ENCODE results near the gene INTS3.

Gene INTS3, protein sequence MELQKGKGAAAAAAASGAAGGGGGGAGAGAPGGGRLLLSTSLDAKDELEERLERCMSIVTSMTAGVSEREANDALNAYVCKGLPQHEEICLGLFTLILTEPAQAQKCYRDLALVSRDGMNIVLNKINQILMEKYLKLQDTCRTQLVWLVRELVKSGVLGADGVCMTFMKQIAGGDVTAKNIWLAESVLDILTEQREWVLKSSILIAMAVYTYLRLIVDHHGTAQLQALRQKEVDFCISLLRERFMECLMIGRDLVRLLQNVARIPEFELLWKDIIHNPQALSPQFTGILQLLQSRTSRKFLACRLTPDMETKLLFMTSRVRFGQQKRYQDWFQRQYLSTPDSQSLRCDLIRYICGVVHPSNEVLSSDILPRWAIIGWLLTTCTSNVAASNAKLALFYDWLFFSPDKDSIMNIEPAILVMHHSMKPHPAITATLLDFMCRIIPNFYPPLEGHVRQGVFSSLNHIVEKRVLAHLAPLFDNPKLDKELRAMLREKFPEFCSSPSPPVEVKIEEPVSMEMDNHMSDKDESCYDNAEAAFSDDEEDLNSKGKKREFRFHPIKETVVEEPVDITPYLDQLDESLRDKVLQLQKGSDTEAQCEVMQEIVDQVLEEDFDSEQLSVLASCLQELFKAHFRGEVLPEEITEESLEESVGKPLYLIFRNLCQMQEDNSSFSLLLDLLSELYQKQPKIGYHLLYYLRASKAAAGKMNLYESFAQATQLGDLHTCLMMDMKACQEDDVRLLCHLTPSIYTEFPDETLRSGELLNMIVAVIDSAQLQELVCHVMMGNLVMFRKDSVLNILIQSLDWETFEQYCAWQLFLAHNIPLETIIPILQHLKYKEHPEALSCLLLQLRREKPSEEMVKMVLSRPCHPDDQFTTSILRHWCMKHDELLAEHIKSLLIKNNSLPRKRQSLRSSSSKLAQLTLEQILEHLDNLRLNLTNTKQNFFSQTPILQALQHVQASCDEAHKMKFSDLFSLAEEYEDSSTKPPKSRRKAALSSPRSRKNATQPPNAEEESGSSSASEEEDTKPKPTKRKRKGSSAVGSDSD

DNA sequence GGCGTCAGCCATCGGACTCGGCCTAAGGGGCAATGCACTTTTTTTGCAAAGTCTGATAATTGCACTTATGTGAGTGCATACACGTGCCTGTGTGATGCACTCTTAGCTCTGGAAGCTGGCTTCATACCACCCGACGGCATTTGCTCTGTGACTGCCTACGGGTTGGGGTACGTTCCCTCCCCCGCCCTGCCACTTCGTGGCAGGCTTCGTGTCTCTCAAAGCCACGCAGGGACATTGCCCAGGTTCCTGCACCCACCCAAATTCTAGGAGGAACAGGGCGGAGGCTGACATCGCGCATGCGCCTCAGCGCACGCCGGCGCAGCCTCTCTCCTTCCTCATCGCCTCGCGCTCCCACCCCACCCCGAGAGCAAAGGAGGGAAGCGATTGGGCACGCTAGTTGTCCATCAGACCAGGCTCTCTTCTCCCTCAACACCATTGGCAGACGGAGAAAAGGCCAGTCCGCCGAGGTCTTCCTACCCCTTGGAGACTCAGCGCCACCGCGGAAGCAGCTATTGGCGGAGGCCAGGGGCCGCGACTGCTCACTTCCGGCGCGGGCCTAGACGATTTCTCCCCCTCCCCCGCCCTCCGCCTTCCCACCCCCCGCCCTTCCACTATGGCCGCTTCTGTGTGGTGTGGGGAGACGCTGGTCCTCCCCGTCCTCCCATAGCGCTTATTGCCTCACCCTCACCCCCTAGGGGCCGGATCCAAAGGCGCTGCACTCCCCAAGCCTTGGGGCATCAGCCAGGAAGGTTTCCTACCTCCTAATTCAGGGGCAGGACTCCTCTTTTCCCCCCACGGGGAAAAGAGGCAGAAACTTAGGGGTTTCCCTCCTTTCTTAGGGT, at the start of gene INTS3:
INTS3 (plus strand) TSS at position 588 of the 842 bp plus-strand sequence. CDS start 585 bp downstream, outside the sequence.
- DNase-seq = peak; percentile 100

DNA sequence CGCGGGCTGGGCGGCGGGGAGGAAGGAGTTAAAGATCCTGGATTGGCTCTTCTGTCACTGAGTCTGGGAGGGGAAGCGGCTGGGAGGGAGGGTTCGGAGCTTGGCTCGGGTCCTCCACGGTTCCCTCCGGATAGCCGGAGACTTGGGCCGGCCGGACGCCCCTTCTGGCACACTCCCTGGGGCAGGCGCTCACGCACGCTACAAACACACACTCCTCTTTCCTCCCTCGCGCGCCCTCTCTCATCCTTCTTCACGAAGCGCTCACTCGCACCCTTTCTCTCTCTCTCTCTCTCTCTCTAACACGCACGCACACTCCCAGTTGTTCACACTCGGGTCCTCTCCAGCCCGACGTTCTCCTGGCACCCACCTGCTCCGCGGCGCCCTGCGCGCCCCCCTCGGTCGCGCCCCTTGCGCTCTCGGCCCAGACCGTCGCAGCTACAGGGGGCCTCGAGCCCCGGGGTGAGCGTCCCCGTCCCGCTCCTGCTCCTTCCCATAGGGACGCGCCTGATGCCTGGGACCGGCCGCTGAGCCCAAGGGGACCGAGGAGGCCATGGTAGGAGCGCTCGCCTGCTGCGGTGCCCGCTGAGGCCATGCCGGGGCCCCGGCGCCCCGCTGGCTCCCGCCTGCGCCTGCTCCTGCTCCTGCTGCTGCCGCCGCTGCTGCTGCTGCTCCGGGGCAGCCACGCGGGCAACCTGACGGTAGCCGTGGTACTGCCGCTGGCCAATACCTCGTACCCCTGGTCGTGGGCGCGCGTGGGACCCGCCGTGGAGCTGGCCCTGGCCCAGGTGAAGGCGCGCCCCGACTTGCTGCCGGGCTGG, 49.1 kb upstream of the INTS3 start, which contains the start of gene NPR1:
NPR1 (plus strand) TSS at position 170 of the 818 bp plus-strand sequence; CDS start at position 591, 421 bp downstream.
- DNase-seq = peak; percentile 55

DNA sequence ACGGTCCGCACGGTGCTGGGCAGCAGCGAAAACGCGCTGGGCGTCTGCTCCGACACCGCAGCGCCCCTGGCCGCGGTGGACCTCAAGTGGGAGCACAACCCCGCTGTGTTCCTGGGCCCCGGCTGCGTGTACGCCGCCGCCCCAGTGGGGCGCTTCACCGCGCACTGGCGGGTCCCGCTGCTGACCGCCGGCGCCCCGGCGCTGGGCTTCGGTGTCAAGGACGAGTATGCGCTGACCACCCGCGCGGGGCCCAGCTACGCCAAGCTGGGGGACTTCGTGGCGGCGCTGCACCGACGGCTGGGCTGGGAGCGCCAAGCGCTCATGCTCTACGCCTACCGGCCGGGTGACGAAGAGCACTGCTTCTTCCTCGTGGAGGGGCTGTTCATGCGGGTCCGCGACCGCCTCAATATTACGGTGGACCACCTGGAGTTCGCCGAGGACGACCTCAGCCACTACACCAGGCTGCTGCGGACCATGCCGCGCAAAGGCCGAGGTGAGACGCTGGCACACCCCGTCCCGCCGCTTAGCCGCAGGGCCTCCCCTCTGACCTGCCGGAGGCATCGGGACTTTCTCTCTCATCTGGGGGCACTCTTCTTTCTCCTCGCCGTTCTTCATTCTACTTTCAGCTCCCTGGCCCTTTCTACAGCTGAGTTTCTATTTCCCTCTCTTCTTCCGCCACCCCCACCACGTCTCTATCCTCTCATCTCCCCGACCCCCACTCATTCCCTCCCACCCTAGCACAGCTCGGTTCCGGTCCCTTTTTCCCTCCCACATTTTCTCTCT, 48.3 kb upstream of the INTS3 start:
- DNase-seq = peak; percentile 44

DNA sequence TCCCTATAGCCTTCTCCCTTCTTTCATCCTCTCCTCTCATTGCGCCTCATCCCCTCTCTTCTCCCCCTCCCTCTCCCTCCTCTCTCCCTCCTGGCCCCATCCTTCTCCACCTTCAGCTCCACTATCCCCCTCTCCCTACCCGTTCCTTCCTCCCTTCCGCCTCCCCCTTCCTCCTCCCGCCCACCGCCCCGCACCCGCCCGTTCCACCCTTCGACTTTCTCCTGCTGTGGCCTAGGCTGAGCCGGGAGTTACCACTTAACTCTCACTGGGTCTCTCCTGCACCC, 47.8 kb upstream of the INTS3 start:
- no peak for DNase-seq

DNA sequence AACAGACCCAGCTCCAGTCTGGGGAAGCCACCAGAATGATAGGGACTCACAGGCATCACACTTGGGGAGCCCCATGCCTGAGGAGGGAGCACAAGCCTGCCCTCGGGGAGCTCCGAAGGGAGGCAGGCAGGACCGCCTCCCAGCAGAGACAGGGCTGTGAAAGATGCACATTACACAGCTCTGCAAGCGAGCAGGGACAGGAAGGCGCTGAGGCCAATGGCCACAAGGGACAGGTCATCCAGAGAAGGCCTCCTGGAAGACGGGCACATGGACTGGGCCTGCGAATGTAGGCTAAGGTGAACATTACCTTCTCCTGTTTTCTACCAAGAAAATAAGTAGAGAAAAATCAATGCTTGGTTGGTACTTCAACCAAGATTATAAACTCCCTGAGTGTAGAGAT, 45.1 kb upstream of the INTS3 start:
- DNase-seq = no peak

DNA sequence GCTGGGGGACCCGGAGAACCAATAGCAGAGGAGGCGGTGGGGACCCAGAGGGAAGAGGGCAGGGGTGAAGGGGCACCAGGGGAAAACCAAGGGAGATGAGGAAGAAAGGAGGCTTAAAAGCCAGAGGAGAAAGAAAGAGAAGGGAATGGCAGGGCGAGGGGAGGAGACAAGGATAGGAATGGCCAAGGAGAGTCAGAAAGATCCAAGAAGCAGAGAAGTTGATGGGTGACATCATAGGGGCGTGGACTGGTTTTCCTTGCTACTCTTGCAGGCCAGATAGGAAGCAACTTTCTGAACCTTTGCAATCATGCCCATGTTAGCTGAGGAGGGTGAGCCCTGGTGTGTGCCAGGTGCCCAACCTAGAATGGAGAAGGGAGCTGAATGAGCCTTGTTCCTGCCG, 44.0 kb upstream of the INTS3 start:
- DNase-seq = no peak

DNA sequence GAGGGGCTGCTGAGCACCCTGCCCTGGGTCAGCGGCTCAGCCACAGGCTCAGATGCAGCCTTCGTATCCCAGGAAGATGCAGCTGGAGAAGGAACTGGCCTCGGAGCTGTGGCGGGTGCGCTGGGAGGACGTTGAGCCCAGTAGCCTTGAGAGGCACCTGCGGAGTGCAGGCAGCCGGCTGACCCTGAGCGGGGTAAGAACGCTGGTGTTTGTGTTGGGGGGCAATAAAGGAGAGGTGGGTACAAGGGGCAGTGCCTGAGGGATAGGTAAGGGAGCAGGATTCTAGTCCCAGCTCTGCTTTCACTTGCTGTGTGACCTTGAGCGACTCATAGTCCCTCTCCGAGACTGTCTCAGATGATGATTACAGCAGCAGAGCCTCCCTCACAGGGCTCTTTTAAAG, 43.0 kb upstream of the INTS3 start:
- DNase-seq = no peak

DNA sequence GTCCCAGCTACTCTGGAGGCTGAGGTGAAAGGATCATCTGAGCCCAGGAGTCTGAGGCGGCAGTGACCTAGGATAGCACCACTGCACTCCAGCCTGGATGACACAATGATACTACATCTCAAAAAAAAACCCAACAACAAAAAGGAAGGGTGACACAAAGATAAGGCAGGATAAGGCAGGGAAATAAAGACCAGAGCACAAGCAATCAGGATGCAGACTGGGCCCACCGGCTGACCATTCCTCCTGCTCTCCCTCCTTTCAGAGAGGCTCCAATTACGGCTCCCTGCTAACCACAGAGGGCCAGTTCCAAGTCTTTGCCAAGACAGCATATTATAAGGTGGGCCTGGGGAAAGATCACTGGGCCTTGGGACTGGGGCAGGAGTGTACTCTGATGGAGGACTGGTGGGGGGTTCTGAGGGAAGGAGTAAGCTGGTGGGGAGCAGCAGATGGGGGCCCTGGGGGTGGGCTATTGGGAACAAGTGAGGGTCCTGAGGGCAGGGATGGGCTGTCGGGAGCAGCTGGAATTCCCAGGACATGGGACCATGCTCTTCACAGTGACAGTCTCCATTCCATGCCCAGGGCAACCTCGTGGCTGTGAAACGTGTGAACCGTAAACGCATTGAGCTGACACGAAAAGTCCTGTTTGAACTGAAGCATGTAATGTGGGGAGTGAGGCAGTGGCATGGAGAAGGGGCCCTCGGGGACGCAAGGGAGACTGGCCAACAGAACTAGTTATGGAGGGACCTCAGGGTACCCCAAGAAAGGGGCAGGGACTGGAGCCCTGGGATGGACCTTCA, 42.1 kb upstream of the INTS3 start:
- DNase-seq = no peak

DNA sequence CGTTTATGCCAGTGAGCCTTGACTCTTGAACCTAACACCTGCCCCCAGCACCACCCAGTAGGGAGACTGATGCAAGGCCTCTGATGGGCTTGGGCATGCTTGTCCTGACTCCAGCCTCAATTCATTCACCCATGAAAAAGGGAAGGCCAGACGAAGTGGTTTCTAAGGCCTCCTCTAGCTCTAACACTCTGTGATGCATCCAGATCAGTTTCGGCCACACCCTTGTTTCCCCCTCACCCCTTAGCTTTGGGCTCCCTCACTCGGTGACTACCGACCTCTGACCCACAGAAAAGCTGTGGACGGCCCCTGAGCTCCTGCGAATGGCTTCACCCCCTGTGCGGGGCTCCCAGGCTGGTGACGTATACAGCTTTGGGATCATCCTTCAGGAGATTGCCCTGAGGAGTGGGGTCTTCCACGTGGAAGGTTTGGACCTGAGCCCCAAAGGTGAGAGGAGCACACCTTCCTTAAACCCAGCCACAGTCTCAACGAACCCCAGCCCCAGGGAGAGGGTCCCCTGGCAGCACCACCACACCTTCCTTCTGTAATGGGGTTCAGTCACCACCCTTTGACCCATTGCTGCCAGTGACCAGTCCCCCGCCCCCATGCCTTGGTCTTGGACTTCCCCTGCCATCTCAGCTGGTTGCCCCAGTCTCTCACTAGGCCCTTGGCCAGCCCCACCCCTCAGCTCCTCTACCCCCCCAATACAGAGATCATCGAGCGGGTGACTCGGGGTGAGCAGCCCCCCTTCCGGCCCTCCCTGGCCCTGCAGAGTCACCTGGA, 40.3 kb upstream of the INTS3 start:
- no peak for DNase-seq

DNA sequence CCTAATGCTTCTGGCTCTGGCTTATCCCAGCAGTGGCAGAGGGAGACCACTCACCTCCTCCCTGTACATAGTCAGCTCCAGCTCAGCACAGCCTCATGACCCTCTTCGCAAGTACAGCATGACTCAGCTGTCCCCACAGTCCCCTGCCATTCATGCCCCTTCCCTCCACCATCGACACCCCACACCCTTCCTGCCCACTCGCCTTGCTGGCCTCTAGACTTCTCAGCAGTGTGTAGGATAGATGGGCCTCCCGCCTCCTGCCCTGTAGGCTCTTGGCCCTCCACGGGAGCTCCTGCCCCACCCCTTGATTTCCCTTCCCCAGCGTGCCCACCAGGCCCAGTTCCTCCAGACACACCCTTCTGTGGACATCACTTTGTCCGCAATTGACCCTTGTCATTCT, 39.6 kb upstream of the INTS3 start:
- DNase-seq = no peak

DNA sequence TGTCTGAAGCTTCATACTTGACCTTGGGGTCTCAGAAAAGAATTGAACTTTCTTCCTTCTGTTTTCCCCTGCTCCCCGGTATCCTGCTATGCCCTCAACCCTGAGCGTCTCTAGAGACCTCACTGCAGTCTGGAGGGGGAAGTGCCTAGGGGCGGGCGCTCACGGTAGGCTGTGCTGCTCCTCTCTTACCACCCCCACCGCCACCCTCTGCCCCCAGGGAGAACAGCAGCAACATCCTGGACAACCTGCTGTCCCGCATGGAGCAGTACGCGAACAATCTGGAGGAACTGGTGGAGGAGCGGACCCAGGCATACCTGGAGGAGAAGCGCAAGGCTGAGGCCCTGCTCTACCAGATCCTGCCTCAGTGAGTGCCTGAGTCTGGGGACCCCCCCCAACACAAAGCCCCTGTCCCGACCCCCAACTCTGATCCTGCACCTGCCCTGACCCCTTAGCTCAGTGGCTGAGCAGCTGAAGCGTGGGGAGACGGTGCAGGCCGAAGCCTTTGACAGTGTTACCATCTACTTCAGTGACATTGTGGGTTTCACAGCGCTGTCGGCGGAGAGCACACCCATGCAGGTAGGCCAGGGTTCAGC, 39.0 kb upstream of the INTS3 start:
- no peak for DNase-seq

DNA sequence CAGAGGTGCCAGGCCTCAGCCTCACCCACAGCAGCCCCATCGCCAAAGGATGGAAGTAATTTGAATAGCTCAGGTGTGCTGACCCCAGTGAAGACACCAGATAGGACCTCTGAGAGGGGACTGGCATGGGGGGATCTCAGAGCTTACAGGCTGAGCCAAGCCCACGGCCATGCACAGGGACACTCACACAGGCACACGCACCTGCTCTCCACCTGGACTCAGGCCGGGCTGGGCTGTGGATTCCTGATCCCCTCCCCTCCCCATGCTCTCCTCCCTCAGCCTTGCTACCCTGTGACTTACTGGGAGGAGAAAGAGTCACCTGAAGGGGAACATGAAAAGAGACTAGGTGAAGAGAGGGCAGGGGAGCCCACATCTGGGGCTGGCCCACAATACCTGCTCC, 34.4 kb upstream of the INTS3 start:
- DNase-seq = no peak

DNA sequence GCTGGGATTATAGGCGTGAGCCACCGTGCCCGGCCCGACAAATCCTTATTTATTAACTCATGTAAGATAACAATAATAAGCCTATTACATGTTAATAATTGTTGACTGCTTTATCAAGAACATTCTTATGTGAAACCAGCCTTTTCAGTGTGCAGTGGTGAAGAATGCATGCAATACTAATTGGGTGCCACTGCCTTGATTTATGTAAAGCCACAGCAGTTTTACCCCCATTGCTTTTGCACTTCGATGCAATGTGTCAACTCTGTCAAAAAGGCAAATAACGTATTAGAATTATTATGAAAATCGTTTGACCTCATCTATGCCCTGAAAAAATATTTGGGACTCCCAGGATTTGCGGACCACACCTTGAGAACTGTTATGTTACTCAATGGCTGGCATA, 31.1 kb upstream of the INTS3 start:
- DNase-seq = no peak

DNA sequence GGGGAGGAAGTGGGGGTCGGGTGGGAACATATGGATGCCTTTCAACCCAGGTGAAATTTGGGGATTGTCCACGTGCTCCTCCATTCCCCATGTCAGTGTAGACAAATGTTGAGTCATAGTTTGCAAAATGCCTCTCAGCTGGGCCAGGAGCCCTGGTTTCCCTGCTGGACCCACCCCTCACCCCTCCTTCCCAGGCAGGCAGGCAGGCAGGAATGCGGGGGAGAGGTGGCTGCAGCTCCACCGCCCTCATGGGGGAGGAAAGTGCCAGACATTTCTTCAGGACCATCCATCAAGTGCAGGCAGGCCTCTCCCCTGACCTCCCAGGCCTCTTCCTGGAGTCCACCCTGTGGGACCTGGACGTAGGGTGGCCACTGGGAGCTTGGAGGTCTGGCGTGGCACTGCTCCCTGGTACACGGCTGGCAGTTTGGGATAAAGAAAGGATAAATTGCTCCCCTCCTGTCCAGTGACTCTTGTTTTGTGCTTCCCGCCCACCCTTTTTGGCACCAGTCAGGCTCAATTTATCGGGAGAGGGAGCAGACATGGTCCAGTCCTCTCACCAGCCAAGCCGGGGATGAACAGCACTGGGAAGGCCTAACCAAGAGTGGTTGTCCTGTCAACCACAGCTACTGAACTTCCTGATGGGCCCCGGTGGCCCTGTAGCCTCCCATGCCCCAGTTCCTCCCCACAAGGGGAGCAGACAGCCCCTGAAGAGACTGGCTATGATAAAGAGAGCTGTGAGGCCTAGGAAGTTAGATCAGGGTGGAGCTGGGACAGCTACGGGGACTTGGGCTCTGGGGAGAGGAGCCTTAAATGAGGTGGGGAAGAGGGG, 30.4 kb upstream of the INTS3 start:
- DNase-seq = no peak

DNA sequence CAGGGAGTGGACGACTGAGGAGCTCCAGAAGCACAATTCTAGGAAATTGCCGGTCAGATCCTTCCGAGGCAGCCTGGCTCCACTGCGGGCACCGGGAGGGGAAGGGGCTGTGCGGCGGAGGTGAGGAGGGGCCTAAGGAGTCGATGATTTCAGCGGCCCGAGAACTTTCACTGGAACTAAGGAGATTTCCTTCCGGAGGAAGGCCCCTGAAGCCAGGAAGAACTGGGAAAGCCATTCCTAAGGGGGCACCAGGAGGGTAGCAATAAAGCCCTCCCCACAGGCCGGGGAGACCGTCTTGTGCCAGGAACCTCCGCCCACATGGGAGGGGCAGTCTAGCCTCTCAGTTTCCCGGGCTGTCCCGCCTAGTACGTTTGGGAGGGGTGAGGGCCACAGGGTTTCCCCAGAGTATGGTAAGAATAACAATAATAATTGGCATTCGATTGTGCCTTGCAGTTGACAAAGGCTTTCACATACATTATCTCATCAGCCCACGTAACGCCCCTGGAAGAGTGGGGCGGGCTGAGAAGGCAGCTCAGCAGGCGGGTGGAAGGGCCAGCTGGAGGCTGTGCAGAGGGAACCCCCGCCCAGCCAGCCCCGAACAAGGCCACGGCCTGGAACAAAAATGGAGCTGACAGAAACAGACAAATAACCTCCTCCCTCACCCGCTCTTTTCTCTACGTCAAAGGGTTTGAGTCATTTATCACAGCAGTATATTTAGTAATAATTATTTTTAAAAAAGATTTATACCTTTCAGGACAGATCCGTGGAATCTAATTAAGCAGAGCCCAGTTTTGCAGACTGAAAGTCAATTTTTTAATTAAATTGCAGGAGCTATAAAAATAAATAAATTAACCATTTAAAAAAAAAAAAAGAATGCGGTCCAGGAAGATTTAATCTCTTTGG, 29.6 kb upstream of the INTS3 start:
- no peak for DNase-seq

DNA sequence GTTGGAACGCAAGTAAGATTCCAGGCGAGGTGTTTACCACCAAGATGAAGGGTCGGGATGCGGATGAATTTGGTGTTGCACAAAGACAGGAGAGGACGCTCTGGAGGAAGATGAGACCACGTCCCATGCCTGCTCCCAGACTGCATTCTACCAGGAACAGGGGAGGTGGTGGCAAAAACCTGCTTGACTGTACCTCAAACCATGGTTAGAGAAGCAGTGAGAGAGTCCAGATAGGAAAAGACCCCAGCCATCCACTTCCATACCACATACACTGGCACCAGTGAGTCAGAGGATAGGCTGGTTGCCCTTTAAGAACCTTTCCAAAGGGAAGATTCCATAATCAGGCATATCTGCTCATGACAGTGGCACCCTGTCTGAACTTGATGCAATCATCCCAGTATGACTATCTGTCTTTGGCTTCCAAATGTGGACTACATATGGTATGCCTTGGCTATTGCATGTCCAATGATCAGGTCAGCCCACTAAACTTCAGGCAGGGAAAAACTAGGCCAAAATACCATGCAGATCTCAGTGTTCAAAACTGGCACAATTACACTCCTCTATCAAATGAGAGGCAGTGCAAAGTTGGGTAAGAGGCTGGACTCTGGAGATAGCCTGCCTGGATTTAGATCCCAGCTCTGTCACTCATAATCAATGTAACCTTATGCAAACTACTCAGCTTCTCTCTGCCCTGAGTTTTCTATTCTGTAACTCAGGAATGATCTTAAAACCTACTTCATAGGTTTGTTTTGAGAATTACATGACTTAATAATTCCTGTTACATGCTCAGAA, 28.7 kb upstream of the INTS3 start:
- DNase-seq = no peak

Measured in RPMI8226 (cell line).